GM12872 (cell line): ENCODE results near the gene SPINK5.

Experiments used
- CTCF ChIP-seq: IDR thresholded peaks from 3 replicates; pipeline ENCODE4 v1.5.1; 2011; ENCODE audit warnings: low read depth, mild to moderate bottlenecking, low read length, moderate library complexity; ENCODE audit not compliant: insufficient read depth

SPINK5 gene

GRCh38 chr5:148186248-148187003, 122.6 kb downstream of the SPINK5 start:
- TF ChIP-seq CTCF, result no peak
